NB4 (cell line): ENCODE results near the gene GPATCH2L.

Source experiments
- MYC ChIP-seq: IDR thresholded peaks from 2 replicates; pipeline ENCODE4 v1.6.1; 2011; ENCODE audit warnings: low read depth, low read length
- POLR2A ChIP-seq: IDR thresholded peaks from 2 replicates; pipeline ENCODE4 v1.6.1; 2011; ENCODE audit warnings: mild to moderate bottlenecking; ENCODE audit not compliant: insufficient read length; ENCODE audit errors: extremely low read depth
- TF ChIP-seq, protein P1 (sequence below): IDR thresholded peaks from one replicate; pipeline ENCODE4 v1.5.1; 2012; ENCODE audit warnings: low read depth, low read length

DNA sequence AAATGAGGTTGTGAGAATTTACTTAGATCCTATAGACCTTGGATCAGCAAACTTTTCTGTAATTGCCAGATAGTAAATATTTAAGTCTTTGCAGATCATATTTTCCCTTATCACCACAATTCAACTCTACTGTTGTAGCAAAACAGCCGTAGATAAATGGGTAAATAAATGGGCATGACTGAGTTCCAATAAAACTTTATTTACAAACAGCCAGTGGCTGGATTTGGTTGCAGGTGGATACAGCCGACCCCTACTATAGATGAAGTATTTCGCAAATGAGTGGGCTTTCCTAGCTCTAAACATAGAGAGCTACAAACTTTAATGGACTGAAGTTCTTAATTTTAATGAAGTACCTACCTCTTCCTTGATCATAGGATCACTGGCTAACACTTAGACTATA lies 100.7 kb downstream of the GPATCH2L start:
- TF ChIP-seq, protein P1, sequence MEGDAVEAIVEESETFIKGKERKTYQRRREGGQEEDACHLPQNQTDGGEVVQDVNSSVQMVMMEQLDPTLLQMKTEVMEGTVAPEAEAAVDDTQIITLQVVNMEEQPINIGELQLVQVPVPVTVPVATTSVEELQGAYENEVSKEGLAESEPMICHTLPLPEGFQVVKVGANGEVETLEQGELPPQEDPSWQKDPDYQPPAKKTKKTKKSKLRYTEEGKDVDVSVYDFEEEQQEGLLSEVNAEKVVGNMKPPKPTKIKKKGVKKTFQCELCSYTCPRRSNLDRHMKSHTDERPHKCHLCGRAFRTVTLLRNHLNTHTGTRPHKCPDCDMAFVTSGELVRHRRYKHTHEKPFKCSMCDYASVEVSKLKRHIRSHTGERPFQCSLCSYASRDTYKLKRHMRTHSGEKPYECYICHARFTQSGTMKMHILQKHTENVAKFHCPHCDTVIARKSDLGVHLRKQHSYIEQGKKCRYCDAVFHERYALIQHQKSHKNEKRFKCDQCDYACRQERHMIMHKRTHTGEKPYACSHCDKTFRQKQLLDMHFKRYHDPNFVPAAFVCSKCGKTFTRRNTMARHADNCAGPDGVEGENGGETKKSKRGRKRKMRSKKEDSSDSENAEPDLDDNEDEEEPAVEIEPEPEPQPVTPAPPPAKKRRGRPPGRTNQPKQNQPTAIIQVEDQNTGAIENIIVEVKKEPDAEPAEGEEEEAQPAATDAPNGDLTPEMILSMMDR = no peak
- no peak for TF ChIP-seq POLR2A
- no peak for TF ChIP-seq MYC
